Activated B cell treated with CpG ODN at 0.5 μM for 24 hours (primary cell): Measurements from ENCODE around the gene RPL28. TPM values are rescaled to one million over a fixed set of nuclear protein-coding genes. Genes with fewer than 3 reads are reported as not detected.

Experiments used
- ATAC-seq: fragments of 200-7000 bp; cut with Tn5 transposase; one replicate; pipeline ENCODE4 v1.10.0; 2021; ENCODE audit warnings: low read depth, mild to moderate bottlenecking, moderate library complexity
- CTCF ChIA-PET: fragments of 350-600 bp; sonication (Branson Sonifier 250); formaldehyde crosslinking; loops from one replicate; lab custom pipeline; 2021; ENCODE audit warnings: antibody characterized with exemption; lab: Charles Lee
- POLR2A ChIA-PET: fragments of 350-600 bp; sonication (Branson Sonifier 250); formaldehyde crosslinking; loops from one replicate; lab custom pipeline; 2021; ENCODE audit warnings: antibody characterized with exemption; lab: Charles Lee
- DNase-seq: peaks from one replicate; pipeline ENCODE4 v3.0.0; 2022
- H3K27ac Mint-ChIP-seq: one replicate; pipeline ENCODE4 v1.8.0; 2020; ENCODE audit warnings: mixed read lengths
- H3K27me3 Mint-ChIP-seq: one replicate; pipeline ENCODE4 v1.8.0; 2021; ENCODE audit warnings: mixed read lengths
- H3K36me3 Mint-ChIP-seq: one replicate; pipeline ENCODE4 v1.8.0; 2021; ENCODE audit warnings: low read depth, mixed read lengths
- H3K4me1 Mint-ChIP-seq: one replicate; pipeline ENCODE4 v1.8.0; 2021; ENCODE audit warnings: mixed read lengths
- H3K4me3 Mint-ChIP-seq: one replicate; pipeline ENCODE4 v1.8.0; 2020; ENCODE audit warnings: mild to moderate bottlenecking, mixed read lengths
- H3K9me3 Mint-ChIP-seq: one replicate; pipeline ENCODE4 v1.8.0; 2020; ENCODE audit warnings: mixed read lengths
- intact Hi-C: fragments of 100-400 bp; cut with micrococcal nuclease; formaldehyde crosslinking; loops from one replicate; pipeline ENCODE4 v1.15.1; 2024
- total RNA-seq: library from RNA; stranded (reverse); gene quantifications from 2 replicates; pipeline ENCODE4 v1.2.3, GENCODE V29; 2022
- TF ChIP-seq, protein P1 (sequence below): fragments of 200-600 bp; IDR thresholded peaks from one replicate; pipeline ENCODE4 v1.8.0; 2022; ENCODE audit warnings: antibody characterized with exemption, mild to moderate bottlenecking

Gene RPL28
- total RNA-seq: 3,790 and 4,042 TPM in 2 replicates

- peak within 1 kb of the TSS; percentile 100 for H3K4me3 Mint-ChIP-seq
- POLR2A ChIA-PET: interaction anchor here (0.5 to 11.3 kb wide), 9 partner anchors 17 to 221 kb away, joined by 3 to 215 read pairs (median 6); partner anchors contain the start of genes ISOC2, PPP6R1, UBE2S and ZNF628
- ATAC-seq: peak; percentile 79
Measured at GRCh38 chr19:55385724-55386492, at the start of gene RPL28. RPL28 (plus strand) TSS chr19:55385932; CDS start chr19:55386358, 426 bp downstream.

DNA sequence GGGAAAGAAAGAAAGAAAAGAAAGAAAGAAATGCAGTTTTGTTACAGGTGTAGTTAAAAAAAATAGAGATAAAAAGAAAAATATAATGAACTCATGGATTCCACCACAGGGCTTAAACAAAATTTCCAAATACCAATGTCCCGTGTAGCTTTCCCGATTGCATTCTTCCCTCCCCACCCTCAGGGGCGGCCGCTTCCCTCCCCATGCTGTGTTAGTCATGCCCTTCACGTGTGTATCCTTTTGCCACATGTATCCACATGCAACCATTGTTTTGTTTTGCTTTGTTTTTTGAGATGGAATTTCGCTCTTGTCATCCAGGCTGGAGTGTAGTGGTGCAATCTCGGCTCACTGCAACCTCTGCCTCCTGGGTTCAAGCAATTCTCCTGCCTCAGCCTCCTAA lies 49.6 kb upstream of the RPL28 start:
- POLR2A ChIA-PET: interaction anchor here (0.7 kb wide), 1 partner anchor 55 kb away, joined by 3 read pairs; no protein-coding TSS in a partner anchor
- intact Hi-C loops: no loop called here
- no peak overlapping the region for H3K4me3 Mint-ChIP-seq
- CTCF ChIA-PET: no interaction called here
- no peak for ATAC-seq
- peaks cover 15% of the 10 kb centered on the region for H3K27me3 Mint-ChIP-seq
- peaks cover 3% of the 10 kb centered on the region for H3K36me3 Mint-ChIP-seq
- no peak for DNase-seq
- no peak overlapping the region for H3K27ac Mint-ChIP-seq
- TF ChIP-seq, protein P1, sequence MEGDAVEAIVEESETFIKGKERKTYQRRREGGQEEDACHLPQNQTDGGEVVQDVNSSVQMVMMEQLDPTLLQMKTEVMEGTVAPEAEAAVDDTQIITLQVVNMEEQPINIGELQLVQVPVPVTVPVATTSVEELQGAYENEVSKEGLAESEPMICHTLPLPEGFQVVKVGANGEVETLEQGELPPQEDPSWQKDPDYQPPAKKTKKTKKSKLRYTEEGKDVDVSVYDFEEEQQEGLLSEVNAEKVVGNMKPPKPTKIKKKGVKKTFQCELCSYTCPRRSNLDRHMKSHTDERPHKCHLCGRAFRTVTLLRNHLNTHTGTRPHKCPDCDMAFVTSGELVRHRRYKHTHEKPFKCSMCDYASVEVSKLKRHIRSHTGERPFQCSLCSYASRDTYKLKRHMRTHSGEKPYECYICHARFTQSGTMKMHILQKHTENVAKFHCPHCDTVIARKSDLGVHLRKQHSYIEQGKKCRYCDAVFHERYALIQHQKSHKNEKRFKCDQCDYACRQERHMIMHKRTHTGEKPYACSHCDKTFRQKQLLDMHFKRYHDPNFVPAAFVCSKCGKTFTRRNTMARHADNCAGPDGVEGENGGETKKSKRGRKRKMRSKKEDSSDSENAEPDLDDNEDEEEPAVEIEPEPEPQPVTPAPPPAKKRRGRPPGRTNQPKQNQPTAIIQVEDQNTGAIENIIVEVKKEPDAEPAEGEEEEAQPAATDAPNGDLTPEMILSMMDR: no peak
- H3K4me1 Mint-ChIP-seq: peaks cover 26% of the 10 kb centered on the region
- H3K9me3 Mint-ChIP-seq: no peaks in the 10 kb centered on the region

More at GRCh38 chr19:55385724-55386492, at the start of gene RPL28:
- Mint-ChIP-seq H3K9me3 (no peaks in the 10 kb centered on the region), H3K27ac (peak within 1 kb of the TSS; percentile 99), H3K4me1 (peaks cover 67% of the 10 kb centered on the region), H3K27me3 (no peaks in the 10 kb centered on the region), H3K36me3 (peaks cover 52% of the 10 kb centered on the region)
- peak; percentile 95 for DNase-seq
- intact Hi-C loops: loop anchor here (1.0 to 2.0 kb wide), 12 partner anchors 22 to 1249 kb away; partner anchors contain the start of genes CNOT3, FIZ1, KMT5C and PPP6R1
- CTCF ChIA-PET: no interaction called here
- TF ChIP-seq, protein P1: no peak

DNA sequence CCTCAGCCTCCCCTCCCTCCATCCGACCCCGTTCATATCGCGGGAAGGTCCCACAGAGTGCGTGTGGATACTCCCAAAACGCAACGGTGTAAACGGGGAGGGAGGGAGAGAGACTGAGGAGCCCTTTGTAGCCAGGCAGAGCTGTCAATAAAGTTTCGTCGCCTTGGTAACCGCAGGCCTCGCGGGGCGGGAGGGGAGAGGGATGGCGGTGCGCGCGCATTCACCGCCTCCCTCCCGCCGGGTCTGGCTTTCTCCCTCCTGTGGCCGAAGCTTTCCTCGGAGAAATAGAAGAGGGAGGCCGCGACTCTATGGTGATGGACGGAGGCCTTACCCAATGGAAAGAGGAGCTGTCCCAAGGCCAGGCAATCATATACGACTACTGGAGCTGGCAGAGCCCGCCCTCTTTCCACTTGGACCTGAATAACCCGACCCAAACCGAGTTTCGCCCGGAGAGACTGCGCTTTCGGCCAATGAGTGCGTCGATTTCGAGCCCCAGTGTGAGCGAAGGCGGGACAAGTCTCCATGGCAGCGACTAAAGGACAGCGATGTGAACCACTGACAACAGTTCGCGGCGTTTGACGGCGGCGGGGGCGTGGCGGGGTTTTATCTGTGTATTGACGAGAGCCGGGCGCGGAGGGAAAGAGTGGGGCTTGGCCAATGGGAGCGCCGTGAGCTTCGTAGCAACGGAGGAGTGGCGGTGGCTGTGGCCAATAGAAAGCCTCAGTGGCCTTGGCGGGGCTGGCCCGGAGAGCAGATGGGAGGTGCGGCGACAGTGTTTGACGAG lies 46.4 kb upstream of the RPL28 start, which contains the start of gene KMT5C:
KMT5C (plus strand) TSS at position 772 of the 784 bp plus-strand sequence. CDS start 2,061 bp downstream, outside the sequence.
- ATAC-seq (peak; percentile 81), DNase-seq (peak; percentile 99)
- H3K27ac Mint-ChIP-seq: peak within 1 kb of the TSS; percentile 90
- POLR2A ChIA-PET: interaction anchor here (0.6 to 2.4 kb wide), 25 partner anchors 14 to 890 kb away, joined by 3 to 42 read pairs (median 5); partner anchors contain the start of genes FIZ1, HSPBP1, ISOC2 and LENG8
- intact Hi-C loops: loop anchor here (1.0 to 2.0 kb wide), 12 partner anchors 15 to 315 kb away; partner anchors contain the start of genes COX6B2, FIZ1, HSPBP1 and ISOC2
- H3K4me1 Mint-ChIP-seq: peaks cover 31% of the 10 kb centered on the region
- peaks cover 7% of the 10 kb centered on the region for H3K27me3 Mint-ChIP-seq
- peak within 1 kb of the TSS; percentile 95 for H3K4me3 Mint-ChIP-seq
- no peaks in the 10 kb centered on the region for H3K9me3 Mint-ChIP-seq
- peaks cover 6% of the 10 kb centered on the region for H3K36me3 Mint-ChIP-seq
- TF ChIP-seq, protein P1: no peak
- CTCF ChIA-PET: interaction anchor here (0.7 to 1.5 kb wide), 6 partner anchors 37 to 198 kb away, joined by 3 to 11 read pairs (median 6); partner anchors contain the start of genes PPP6R1 and TMEM238

DNA sequence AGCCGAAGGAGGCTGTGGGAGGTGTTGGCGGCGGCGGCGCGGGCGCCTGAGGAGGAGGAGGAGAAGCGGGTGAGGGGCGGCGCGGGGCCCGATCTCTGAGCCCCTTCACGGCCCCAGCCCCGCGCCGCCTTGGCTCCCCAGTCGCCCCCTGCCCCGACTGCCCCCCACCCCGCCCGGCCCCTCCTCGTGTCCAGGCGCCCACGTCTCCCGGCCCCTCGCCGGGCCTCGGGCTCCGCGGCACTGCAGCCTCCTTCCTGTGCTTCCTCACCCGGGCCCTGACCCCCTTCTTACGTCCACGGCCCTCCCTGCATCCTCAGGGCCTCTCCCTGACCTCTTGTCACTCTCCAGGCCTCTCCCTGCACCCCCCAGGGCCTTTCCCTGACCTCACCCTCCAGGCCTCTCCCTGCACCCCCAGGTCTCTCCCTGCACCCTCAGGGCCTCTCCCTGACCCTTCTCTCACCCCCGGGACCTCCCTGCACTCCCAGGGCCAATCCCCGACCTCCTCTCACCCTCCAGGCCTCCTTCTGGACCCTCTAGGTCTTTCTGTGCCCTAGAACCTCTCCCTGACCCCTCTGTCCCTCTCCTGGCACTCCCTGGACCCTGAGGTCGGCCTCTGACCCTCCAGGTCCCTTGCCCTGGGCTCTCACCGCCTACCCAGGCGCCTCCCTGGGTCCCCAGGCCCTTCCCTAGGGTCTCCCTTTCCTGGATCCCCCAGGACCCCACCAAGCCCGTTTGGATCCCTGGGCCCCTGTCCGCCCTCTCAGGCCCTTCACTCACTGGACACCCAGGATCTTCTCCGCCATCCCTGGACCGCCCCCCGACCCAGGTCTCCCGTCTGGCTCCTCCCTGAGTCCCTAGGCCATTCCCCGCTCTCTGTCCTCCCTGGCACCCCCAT lies 45.6 kb upstream of the RPL28 start:
- Mint-ChIP-seq H3K27ac (peak overlapping the region; percentile 90), H3K27me3 (peaks cover 6% of the 10 kb centered on the region), H3K4me1 (peaks cover 31% of the 10 kb centered on the region), H3K4me3 (peak overlapping the region; percentile 95), H3K36me3 (peaks cover 6% of the 10 kb centered on the region), H3K9me3 (no peaks in the 10 kb centered on the region)
- TF ChIP-seq, protein P1: no peak
- ChIA-PET POLR2A (interaction anchor here (0.6 to 2.4 kb wide), 20 partner anchors 32 to 891 kb away, joined by 3 to 42 read pairs (median 6); partner anchors contain the start of genes FIZ1, HSPBP1, ISOC2 and LENG8), CTCF (interaction anchor here (0.7 to 1.5 kb wide), 6 partner anchors 38 to 199 kb away, joined by 3 to 11 read pairs (median 6); partner anchors contain the start of genes PPP6R1 and TMEM238)
- no peak for DNase-seq
- intact Hi-C loops: loop anchor here (1.0 to 2.0 kb wide), 12 partner anchors 14 to 314 kb away; partner anchors contain the start of genes COX6B2, FIZ1, HSPBP1 and ISOC2
- ATAC-seq: no peak
